Stimulated activated CD4-positive, alpha-beta T cell treated with anti-CD3 and anti-CD28 coated beads, Interleukin-4, amount 100 ng/mL, for 48 hours (primary cell): ENCODE data around the gene PNMA6A.
"Not testable (repeated sequence)": the region's sequence is repeated elsewhere in the genome, so short reads cannot be mapped to it uniquely, and the experiment has no call there.

Source experiments
- DNase-seq, 2 donors: peaks; one replicate each; pipeline ENCODE4 v3.0.0-alpha.2; 2020; ENCODE audit warnings: low read depth in 2 of 2

Gene PNMA6A

DNA sequence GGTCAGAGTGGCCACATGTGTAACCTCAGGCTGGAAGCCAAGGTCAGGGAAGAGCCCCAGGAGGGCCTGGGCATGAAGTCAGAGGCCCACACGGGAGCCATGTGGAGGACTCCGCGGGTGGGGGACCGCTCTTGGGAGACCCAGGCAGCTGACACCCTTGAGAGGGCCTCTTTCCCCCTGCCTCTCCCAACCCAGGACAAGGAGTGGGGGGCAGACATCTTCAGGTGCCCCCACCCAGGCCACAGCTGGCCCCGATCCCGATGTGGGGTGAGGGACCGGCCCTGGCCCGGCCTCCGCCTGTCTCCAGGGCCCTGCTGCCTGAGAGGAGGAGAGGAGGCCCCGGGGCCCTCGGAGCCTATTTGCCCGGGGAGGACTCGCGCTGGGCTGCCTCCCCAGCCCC is 3.1 kb downstream of the PNMA6A start:
- DNase-seq = no peak

DNA sequence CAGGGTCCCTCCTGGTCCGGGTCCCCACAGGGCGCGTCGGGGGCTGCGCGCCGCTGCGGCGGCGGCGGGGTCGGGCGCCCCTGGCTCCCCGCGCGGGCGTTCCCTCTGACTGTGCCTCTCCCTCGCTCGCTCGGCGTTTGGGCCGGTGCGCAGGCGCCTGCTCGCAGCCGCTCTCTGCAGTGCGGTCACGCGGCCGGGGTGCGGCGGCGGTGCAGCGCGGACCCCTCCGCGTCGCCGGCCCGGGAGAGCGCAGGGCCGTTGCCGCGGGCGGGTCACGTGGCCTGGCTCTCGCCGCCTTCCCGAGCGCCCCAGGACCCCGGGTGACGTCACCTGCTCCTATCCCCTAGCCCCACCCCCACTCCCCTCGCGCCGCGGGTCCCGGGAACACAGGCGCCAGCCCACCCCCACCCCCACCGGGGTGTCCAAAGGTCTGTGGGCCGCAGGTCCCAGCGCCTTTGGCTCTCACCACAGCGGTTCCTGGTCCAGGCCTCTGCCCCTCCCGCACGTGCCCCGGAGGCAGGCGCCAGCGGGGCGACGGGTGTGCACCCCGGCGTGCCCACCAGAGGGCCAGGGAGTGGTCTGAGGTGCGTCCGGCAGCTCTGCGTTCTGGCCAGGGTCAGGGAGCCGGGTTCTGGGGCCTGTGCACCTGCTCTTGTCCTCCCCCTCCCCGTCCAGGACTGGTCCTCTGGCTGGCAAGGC is 5.3 kb downstream of the PNMA6A start:
- not testable (repeated sequence) for DNase-seq

DNA sequence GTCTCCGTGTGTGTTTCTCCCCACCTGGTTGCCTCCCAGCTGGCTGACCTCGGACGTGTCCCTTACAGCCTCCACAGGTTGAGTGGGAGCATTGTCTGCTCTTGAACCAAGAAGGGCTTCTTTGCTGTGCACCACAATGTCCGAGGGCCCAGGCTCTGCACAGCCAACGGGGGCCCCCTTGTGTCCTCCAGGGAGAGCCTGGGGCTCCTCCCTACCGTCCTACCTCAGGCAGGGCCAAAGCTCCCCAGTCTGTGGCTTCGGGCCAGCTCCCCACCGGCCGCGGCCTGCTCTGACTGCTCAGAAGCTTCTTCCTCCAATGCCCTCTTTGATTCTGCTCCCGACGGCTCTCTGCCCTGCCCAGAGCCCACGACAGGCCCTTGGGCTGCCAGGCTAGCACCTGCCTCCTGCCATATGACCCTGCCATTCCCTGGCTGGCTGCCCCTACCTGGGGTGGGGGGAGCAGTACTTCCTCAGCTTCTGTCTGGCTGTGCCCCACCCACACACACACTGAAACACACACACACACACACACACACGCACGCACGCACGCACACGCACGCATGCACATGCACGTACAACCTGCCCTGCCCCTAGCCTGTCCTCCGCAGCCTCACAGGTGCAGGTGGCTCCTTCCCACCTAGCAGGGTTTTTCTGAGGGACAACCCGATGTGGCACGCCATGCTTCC is 11.1 kb downstream of the PNMA6A start:
- DNase-seq = not testable (repeated sequence)

GRCh38 chrX:153102418-153102817 is 30.2 kb downstream of the PNMA6A start:
- no peak for DNase-seq

- not testable (repeated sequence) for DNase-seq
These were observed 32.7 kb downstream of the PNMA6A start for GRCh38 chrX:153104959-153105358.

GRCh38 chrX:153106092-153106801 is 34.0 kb downstream of the PNMA6A start:
- not testable (repeated sequence) for DNase-seq

GRCh38 chrX:153110735-153111134 is 38.5 kb downstream of the PNMA6A start:
- not testable (repeated sequence) for DNase-seq

DNA sequence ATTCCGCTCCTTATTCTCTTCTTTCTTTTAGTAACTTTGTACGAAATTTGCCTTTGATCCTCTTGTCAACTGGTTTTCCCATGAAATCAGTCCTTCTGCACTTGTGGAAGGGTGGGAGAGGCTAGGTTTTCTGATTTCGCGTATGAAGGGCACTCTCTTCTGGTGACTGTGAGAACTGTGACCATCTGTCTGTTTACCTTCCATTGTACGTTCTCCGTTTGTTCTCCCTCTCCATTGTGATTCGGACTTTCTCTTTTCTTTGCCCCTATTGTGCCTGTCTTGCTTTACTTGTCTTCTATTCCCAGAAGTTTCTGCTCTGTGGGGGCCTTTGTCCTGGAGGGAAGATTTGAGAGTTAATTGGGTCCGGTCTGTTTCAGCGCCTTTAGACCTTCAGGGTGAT is 41.6 kb downstream of the PNMA6A start:
- not testable (repeated sequence) for DNase-seq

DNA sequence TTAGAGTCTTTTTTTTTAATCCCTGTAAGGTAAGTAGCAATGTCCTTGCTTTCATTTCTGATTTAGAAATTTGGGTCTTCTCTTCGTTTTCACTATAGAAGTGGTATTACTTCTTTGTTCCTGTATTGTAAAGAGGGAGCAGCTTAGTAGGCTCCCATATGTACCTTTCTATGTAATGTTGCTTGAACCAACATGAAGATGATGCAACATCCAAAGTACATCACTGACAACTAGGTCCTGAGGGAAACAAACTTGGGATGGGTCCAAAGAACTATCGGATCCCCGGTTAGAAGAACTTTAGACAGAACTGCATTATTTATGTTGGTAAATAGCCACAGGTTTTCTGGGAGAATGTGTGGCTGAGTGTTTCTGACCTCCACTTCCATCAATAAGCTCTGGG is 45.5 kb downstream of the PNMA6A start:
- DNase-seq = not testable (repeated sequence)

DNA sequence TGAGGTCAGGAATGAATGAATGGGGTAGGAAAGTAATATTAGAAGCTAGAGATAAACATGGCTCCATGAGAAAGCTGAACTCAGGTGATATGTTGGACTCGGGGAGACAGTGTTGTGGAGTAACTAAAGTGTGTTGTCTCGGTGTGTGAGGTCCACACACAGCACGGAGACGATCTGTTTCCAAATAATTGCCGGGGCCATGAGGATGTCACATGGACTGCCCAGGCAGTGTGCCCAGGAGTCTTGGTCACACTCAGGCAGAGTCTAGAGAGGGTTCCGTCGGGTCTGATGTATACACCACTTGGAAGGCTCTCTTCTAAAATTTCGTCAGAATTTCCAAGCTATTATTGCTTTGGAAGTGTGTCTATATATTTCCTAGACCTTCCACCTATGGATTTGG is 48.0 kb downstream of the PNMA6A start:
- not testable (repeated sequence) for DNase-seq

DNA sequence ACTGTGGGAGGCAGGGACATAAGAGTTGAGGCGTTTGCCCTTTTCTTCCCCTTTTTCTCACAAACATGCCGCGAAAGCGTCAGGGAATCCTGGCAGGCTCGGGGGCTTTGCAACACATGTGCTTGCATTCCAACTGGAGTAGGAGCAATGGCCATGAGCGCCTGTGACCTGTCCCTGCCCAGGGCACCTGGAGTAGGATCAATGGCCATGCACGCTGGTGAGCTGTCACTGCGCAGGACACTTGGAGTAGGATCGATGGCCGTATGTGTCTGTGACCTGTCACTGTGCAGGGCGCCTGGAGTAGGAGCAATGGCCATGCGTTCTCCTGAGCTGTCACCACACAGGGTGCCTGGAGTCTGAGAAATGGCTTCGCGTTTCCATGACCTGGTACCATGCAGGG is 51.2 kb downstream of the PNMA6A start:
- not testable (repeated sequence) for DNase-seq
